Activated CD4-positive, alpha-beta T cell treated with anti-CD3 and anti-CD28 coated beads for 1 hour (primary cell): ENCODE results near the gene OR6F1.
"Not testable (repeated sequence)": the region's sequence is repeated elsewhere in the genome, so short reads cannot be mapped to it uniquely, and the experiment has no call there.

Source experiments
- DNase-seq: peaks from one replicate; pipeline ENCODE4 v3.0.0-alpha.2; 2020

OR6F1 gene

DNA sequence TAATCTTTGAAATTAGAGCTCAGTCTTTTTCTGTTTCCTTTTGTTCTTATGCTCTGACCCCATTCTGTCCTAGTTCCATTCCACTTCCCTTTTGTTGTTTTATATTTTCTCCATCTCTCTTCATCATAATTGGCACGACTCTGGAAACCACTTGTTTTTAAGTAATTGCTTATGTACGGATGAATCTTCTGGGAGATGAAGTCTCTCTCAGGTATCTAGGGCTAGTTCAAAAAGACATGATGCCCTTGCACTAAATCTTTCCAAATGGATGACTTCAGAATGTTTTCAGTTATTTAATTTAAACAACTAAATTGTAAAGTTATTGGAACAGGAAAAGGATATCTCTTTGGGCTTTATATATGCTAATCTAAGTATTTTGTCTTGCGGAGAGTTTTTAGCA, at the start of gene OR6F1:
Gene OR6F1, minus strand, starts transcription at position 101 of the 400 bp plus-strand sequence. CDS start 3,891 bp downstream, outside the sequence.
- no peak for DNase-seq

DNA sequence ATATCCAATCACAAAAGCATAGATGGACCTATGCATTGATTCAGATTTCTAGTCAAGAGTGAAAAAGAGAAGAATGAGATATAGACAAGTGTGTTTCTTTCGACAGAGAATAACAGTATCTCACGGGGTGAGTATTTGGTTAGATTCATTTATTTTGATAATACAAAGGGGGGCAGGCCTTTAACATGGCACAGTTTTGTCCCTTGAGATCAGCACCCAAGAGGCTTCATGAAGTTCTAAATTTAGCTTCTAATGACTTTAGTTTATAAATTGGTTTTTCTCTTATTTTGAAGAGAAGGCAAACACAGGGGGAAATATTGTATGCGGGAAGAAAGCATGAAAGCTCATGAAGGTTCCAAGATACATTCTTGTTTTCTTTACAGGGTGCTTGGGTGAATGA, 44.0 kb upstream of the OR6F1 start, which contains the start of gene OR1C1:
Gene OR1C1, minus strand, starts transcription at position 101 of the 400 bp plus-strand sequence. CDS start 2,150 bp downstream, outside the sequence.
- DNase-seq, result no peak

GRCh38 chr1:247754311-247754710, 37.9 kb upstream of the OR6F1 start:
- DNase-seq, result not testable (repeated sequence)

DNA sequence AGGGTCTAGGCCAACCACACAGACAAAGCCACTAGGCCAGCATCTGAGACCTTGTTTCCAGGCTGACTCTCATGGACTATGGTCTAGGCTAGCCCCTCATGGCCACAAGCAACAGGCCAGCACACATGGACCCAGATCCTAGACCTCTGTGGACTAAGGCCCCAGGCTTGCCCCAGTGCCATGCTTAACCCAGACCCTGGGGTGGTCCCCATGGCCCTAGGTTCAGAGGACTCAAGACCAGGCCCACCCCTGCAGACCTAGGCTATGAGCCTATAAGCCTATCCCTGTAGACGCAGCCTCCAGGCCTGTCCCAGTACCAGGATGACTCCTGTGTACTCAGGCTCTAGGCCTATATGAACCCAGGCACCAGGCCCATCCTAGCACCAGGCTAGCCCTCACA, 33.4 kb upstream of the OR6F1 start:
- DNase-seq, result no peak

GRCh38 chr1:247748041-247748440, 31.6 kb upstream of the OR6F1 start, which contains the start of gene OR14A2:
TSS of gene OR14A2 (minus strand) at chr1:247748141.
- no peak for DNase-seq

GRCh38 chr1:247747616-247748015, 31.2 kb upstream of the OR6F1 start:
- no peak for DNase-seq

DNA sequence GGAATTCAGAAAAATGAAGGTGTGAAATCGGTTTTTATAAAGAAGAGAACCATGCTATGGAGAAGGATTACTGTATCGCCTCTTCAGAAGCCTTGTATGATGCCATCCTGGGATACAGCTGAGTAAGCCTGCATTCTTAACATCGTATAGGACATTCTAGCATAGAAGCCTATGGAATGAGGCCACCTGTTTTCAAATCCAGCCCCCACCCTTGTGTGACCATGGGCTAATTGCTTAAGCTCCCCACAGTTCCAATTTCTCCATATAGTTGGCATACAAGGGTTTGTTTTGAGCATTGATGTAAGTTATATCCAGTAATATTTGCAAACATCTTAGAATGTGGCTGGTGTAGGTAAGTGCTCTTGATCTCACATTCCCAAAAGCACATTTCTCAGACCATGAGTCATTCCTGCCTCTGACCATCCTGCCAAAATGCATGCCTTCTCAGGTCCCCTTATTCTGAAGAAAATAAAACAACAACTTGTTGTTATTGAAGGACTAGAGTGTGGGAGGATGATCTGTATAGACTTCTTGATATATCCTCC, 30.0 kb upstream of the OR6F1 start:
- DNase-seq, result no peak

DNA sequence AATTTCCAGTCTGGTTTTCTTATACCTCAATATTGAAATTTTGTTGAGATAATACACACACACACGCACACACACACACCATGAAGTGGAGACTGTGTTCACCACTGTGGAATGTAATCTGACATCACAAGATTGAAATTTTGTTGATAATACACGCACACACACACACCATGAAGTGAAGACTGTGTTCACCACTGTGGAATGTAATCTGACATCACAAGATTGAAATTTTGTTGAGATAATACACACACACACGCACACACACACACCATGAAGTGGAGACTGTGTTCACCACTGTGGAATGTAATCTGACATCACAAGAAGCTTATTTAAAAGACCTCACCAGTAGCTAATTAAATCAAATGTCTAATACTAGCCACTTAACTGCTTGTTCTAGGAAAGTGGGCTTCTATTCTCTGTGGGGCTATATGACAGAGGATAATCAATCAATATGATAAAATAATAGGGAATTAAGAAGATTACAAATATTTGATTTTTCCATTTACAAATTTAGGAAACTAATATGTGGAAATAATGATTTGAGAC, 25.8 kb upstream of the OR6F1 start:
- not testable (repeated sequence) for DNase-seq

DNA sequence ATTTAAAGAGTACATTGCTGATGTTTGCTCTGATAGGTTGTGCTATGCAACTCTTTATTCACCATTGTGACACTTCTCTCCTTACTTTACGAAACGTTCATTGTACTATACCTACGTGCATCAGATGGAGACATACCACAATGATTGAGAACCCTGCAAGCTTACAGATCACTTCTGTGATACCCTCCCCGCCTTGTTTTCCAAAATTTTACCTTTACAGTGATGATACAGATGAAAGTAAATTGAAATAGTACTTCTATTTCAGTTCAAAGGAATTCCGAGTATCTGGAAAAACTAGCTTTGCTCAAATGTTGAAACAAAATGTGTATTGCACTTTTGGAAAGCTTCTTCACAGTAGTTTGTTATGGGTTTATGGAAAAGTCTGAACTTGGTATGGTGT, 25.3 kb upstream of the OR6F1 start:
- no peak for DNase-seq

GRCh38 chr1:247740721-247741120, 24.3 kb upstream of the OR6F1 start:
- DNase-seq, result no peak

DNA sequence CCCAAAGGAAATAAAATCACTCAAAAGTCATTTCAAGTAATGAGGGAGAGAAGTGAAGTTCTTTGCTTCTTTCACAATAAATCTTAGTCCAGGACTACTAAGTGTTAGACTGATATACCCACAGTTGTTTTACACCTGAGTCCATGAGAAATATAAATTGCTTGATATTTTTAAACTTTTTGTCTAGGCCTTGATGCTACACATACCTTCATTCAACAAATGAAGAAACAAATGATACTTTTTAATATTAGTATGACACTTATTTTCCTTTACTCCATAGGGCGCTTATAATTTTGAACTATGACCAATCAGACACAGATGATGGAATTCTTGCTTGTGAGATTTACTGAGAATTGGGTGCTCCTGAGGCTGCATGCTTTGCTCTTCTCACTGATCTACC, 21.9 kb upstream of the OR6F1 start, which contains the start of gene OR14K1:
Gene OR14K1, plus strand, starts transcription at position 301 of the 400 bp plus-strand sequence. Its CDS starts 0 bp downstream, at position 301.
- DNase-seq, result no peak

GRCh38 chr1:247721222-247721621, 4.8 kb upstream of the OR6F1 start:
- no peak for DNase-seq

GRCh38 chr1:247713753-247714152, 2.7 kb downstream of the OR6F1 start:
- DNase-seq, result no peak

DNA sequence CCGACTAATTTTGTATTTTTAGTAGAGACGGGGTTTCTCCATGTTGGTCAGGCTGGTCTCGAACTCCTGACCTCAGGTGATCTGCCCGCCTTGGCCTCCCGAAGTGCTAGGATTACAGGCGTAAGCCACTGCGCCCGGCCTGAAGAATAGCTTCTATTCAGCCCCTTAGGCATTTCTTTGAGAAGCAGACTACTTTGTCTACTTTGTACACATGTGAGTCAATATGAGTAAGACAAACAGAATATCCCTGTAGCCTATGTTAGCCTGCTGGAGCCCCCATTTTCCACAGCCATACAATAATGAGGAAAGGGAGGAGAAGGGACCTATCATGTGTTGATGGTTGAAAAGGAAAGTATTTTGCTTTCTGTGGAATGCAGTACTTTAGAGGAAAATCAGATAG, 5.8 kb downstream of the OR6F1 start:
- DNase-seq, result not testable (repeated sequence)

DNA sequence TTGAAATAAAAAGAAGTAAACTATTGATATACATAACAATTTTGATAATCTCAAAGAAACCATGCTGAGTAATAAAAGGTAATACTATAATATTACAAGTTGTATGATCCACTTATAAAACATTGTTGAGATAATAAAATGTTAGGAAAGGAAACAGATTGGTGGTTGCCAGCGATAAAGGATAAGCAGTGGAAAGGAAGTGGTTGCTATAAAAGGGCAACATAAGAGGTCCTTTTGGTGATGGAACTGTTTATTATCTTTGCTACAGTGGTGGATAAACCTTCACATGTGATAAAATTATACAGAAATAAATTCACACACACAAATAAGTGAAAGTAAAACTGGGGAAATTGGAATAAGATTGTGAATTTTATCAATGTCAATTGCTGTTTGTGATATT, 15.1 kb downstream of the OR6F1 start:
- no peak for DNase-seq

DNA sequence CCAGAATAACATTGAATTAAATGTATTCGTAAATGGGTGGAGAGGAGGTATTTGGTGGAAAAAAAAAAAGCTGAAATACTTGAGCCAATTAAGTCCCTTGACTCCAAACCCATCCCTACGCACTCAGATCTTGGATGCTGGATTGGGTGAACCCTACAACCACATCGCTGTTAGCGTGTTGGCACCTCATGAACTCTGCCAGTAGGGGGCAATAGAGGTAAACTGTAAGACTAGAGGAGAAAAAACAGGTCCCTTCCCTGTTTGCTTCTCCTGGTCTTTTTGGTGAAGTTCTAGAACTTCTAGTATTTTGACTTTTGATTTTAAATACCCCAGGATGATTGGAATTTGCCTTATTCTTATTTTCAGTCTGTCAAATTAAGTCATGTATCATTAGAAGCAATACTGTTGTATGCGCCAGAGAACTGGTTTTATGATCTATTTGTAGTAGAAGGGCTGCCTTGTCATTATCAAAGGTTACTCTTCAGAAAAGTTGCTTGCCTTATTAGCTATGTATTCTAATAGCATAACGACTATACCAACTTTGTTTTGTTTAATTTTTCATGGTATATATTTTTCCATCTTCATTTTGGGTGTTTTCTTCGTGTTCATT, 35.1 kb downstream of the OR6F1 start:
- no peak for DNase-seq

- no peak for DNase-seq
Measured at GRCh38 chr1:247680171-247680570, 36.3 kb downstream of the OR6F1 start.

DNA sequence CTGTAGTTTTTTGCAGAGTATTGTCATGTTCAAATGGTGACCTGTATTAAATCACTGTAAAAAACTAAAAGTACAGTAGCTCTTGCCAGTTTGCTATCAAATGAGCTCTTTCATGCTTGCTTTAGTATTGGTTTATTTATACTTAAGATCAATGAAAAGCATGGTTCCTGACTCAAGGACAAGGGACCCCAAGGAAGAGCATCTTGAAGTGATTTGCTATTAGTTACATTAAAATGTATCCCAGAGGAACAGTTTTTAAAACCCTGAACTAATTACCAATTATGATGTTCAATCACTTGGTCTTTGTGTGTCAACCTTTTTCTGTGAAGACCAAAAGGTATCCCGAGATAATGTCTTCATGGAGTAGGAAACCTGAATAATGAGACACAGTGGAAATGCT, 36.8 kb downstream of the OR6F1 start, which contains the start of gene OR13G1:
Gene OR13G1, minus strand, starts transcription at position 101 of the 400 bp plus-strand sequence. CDS start 6,698 bp downstream, outside the sequence.
- DNase-seq, result no peak

- DNase-seq, result no peak
Measured at GRCh38 chr1:247669225-247669624, 47.2 kb downstream of the OR6F1 start.
